ENCODE results near the gene FNIP2. TPM values are rescaled to one million over a fixed set of nuclear protein-coding genes. Genes with fewer than 3 reads are reported as not detected.
A peak's percentile ranks its signal among the peaks of the same experiment; 100 is the strongest.

FNIP2 gene
- total and polyA plus RNA-seq, 4 donors = 8.8 to 88.7 (median 23.5) TPM

- no peaks in the 10 kb centered on the region for H3K9me3 ChIP-seq (ENCODE audit: control insufficient read depth in 4 of 4, low read length in 3 of 4)
- peaks cover 8 to 71% (median 34%) of the 10 kb centered on the region in 4 donors for H3K4me1 ChIP-seq (ENCODE audit: control insufficient read depth in 4 of 4, insufficient read depth in 4 of 4, low read length in 3 of 4)
- H3K4me3 ChIP-seq (ENCODE audit: low read depth in 1 of 3, low read length in 3 of 3) = no peak overlapping the region
- no peak overlapping the region for H3K9ac ChIP-seq (ENCODE audit: low read depth in 1 of 2, low read length in 2 of 2)
- peak overlapping the region; percentile 82 to 85 for H3K27ac ChIP-seq (ENCODE audit: low read depth in 1 of 2, low read length in 2 of 2)
- H3K36me3 ChIP-seq (ENCODE audit: control insufficient read depth in 4 of 4, insufficient read depth in 3 of 4, low read depth in 1 of 4, low read length in 3 of 4) = no peaks in the 10 kb centered on the region
- no peak for DNase-seq (ENCODE audit: low spot score)
- 29% methylated on average over 2 of the region's 2 CpGs for WGBS
- no peaks in the 10 kb centered on the region for H3K27me3 ChIP-seq (ENCODE audit: control insufficient read depth in 4 of 4, insufficient read depth in 4 of 4, low read length in 3 of 4)
- TF ChIP-seq HNF4A (conservative IDR thresholded peaks at IDR 0.05) (peak; percentile 9 to 17), NR2F2 (IDR thresholded peaks at IDR 0.05) (no peak), RXRA (IDR thresholded peaks at IDR 0.05) (peak in 1 of 2 donors; percentile 30)
Measured at GRCh38 chr4:158819942-158820786, 51.3 kb downstream of the FNIP2 start.

GRCh38 chr4:158821228-158821971, 52.6 kb downstream of the FNIP2 start:
- peak; percentile 11 for TF ChIP-seq YY1 (IDR thresholded peaks at IDR 0.05)
- TF ChIP-seq, protein P1, sequence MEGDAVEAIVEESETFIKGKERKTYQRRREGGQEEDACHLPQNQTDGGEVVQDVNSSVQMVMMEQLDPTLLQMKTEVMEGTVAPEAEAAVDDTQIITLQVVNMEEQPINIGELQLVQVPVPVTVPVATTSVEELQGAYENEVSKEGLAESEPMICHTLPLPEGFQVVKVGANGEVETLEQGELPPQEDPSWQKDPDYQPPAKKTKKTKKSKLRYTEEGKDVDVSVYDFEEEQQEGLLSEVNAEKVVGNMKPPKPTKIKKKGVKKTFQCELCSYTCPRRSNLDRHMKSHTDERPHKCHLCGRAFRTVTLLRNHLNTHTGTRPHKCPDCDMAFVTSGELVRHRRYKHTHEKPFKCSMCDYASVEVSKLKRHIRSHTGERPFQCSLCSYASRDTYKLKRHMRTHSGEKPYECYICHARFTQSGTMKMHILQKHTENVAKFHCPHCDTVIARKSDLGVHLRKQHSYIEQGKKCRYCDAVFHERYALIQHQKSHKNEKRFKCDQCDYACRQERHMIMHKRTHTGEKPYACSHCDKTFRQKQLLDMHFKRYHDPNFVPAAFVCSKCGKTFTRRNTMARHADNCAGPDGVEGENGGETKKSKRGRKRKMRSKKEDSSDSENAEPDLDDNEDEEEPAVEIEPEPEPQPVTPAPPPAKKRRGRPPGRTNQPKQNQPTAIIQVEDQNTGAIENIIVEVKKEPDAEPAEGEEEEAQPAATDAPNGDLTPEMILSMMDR (IDR thresholded peaks at IDR 0.05; ENCODE audit: low read depth, low read length, missing input control) = no peak
- TF ChIP-seq NR2F2 (IDR thresholded peaks at IDR 0.05) = no peak
- peak; percentile 40 for TF ChIP-seq SP1 (IDR thresholded peaks at IDR 0.05)
- peak; percentile 34 to 42 for TF ChIP-seq RXRA (IDR thresholded peaks at IDR 0.05)
- peak; percentile 55 to 57 for TF ChIP-seq HNF4A (conservative IDR thresholded peaks at IDR 0.05)
- Histone ChIP-seq H3K4me3 (ENCODE audit: low read depth in 1 of 3, low read length in 3 of 3) (no peak overlapping the region), H3K27me3 (ENCODE audit: control insufficient read depth in 4 of 4, insufficient read depth in 4 of 4, low read length in 3 of 4) (no peaks in the 10 kb centered on the region), H3K36me3 (ENCODE audit: control insufficient read depth in 4 of 4, insufficient read depth in 3 of 4, low read depth in 1 of 4, low read length in 3 of 4) (no peaks in the 10 kb centered on the region), H3K9ac (ENCODE audit: low read depth in 1 of 2, low read length in 2 of 2) (peak overlapping the region in 1 of 2 donors; percentile 23), H3K9me3 (ENCODE audit: control insufficient read depth in 4 of 4, low read length in 3 of 4) (no peaks in the 10 kb centered on the region), H3K4me1 (ENCODE audit: control insufficient read depth in 4 of 4, insufficient read depth in 4 of 4, low read length in 3 of 4) (peaks cover 16 to 83% (median 47%) of the 10 kb centered on the region in 4 donors), H3K27ac (ENCODE audit: low read depth in 1 of 2, low read length in 2 of 2) (peak overlapping the region; percentile 82 to 85)
- no peak for DNase-seq (ENCODE audit: low spot score)
- 48% methylated on average over 4 of the region's 4 CpGs for WGBS

DNA sequence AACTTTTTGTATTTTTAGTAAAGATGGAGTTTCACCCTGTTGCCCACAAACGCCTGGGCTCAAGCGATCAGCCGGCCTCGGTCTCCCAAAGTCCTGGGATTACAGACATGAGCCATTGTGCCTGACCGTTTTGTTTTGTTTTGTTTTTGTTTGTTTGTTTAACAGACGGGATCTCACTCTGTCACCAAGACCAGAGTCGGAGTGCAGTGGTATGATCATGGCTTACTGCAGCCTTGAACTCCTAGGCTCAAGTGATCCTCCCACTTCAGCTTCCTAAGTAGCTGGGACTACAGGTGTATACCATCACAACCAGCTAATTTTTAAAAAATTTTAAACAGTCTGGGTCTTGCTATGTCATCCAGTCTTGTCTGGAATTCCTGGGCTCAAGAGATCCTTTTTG, 53.5 kb downstream of the FNIP2 start:
- Histone ChIP-seq H3K9ac (ENCODE audit: low read depth in 1 of 2, low read length in 2 of 2) (no peak overlapping the region), H3K4me3 (ENCODE audit: low read depth in 1 of 3, low read length in 3 of 3) (no peak overlapping the region), H3K36me3 (ENCODE audit: control insufficient read depth in 4 of 4, insufficient read depth in 3 of 4, low read depth in 1 of 4, low read length in 3 of 4) (no peaks in the 10 kb centered on the region), H3K4me1 (ENCODE audit: control insufficient read depth in 4 of 4, insufficient read depth in 4 of 4, low read length in 3 of 4) (peaks cover 20 to 88% (median 52%) of the 10 kb centered on the region in 4 donors), H3K27ac (ENCODE audit: low read depth in 1 of 2, low read length in 2 of 2) (peak overlapping the region in 1 of 2 donors; percentile 85), H3K9me3 (ENCODE audit: control insufficient read depth in 4 of 4, low read length in 3 of 4) (no peaks in the 10 kb centered on the region), H3K27me3 (ENCODE audit: control insufficient read depth in 4 of 4, insufficient read depth in 4 of 4, low read length in 3 of 4) (no peaks in the 10 kb centered on the region)
- no peak for DNase-seq (ENCODE audit: low spot score)
- WGBS = 76% methylated on average over 7 of the region's 7 CpGs
- TF ChIP-seq SP1 (IDR thresholded peaks at IDR 0.05) (no peak), NR2F2 (IDR thresholded peaks at IDR 0.05) (no peak), EGR1 (IDR thresholded peaks at IDR 0.05; ENCODE audit: low read depth in 2 of 2) (no peak), ZBTB33 (IDR thresholded peaks at IDR 0.05) (no peak), HNF4A (conservative IDR thresholded peaks at IDR 0.05) (no peak), TAF1 (conservative IDR thresholded peaks at IDR 0.05) (no peak), YY1 (IDR thresholded peaks at IDR 0.05) (no peak), RXRA (IDR thresholded peaks at IDR 0.05) (no peak), ATF3 (IDR thresholded peaks at IDR 0.05) (no peak), GABPA (IDR thresholded peaks at IDR 0.05 in 1 of 2, conservative IDR thresholded peaks at IDR 0.05 in 1 of 2) (no peak), JUND (IDR thresholded peaks at IDR 0.05) (no peak), RAD21 (IDR thresholded peaks at IDR 0.05) (no peak), FOXA1 (IDR thresholded peaks at IDR 0.05) (no peak)
- TF ChIP-seq, protein P2, sequence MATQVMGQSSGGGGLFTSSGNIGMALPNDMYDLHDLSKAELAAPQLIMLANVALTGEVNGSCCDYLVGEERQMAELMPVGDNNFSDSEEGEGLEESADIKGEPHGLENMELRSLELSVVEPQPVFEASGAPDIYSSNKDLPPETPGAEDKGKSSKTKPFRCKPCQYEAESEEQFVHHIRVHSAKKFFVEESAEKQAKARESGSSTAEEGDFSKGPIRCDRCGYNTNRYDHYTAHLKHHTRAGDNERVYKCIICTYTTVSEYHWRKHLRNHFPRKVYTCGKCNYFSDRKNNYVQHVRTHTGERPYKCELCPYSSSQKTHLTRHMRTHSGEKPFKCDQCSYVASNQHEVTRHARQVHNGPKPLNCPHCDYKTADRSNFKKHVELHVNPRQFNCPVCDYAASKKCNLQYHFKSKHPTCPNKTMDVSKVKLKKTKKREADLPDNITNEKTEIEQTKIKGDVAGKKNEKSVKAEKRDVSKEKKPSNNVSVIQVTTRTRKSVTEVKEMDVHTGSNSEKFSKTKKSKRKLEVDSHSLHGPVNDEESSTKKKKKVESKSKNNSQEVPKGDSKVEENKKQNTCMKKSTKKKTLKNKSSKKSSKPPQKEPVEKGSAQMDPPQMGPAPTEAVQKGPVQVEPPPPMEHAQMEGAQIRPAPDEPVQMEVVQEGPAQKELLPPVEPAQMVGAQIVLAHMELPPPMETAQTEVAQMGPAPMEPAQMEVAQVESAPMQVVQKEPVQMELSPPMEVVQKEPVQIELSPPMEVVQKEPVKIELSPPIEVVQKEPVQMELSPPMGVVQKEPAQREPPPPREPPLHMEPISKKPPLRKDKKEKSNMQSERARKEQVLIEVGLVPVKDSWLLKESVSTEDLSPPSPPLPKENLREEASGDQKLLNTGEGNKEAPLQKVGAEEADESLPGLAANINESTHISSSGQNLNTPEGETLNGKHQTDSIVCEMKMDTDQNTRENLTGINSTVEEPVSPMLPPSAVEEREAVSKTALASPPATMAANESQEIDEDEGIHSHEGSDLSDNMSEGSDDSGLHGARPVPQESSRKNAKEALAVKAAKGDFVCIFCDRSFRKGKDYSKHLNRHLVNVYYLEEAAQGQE (IDR thresholded peaks at IDR 0.05) = no peak

Data from liver (tissue), 9 donors.